Esophagus (tissue), 2 donors: Measurements from ENCODE around the gene SH3PXD2A. TPM values are rescaled to one million over a fixed set of nuclear protein-coding genes. Genes with fewer than 3 reads are reported as not detected.

ENCODE experiments used
- H3K27ac ChIP-seq, 2 donors: one replicate each; pipeline ENCODE4 v1.5.1; 2013; ENCODE audit warnings: low read depth in 2 of 2, mild to moderate bottlenecking in 2 of 2, inconsistent platforms in 1 of 2, low read length in 1 of 2, moderate library complexity in 1 of 2
- H3K27me3 ChIP-seq, 2 donors: one replicate each; pipeline ENCODE4 v1.6.1; 2013; ENCODE audit warnings: low read length in 2 of 2, control low read depth in 1 of 2, mild to moderate bottlenecking in 1 of 2; ENCODE audit not compliant: insufficient read depth in 2 of 2, control insufficient read depth in 1 of 2
- H3K36me3 ChIP-seq, 2 donors: one replicate each; pipeline ENCODE4 v1.6.1; 2013; ENCODE audit warnings: low read length in 1 of 2; ENCODE audit not compliant: control insufficient read depth in 2 of 2, insufficient read depth in 2 of 2
- H3K4me1 ChIP-seq, 2 donors: one replicate each; pipeline ENCODE4 v1.6.1; 2013; ENCODE audit warnings: low read length in 1 of 2; ENCODE audit not compliant: control insufficient read depth in 2 of 2, insufficient read depth in 2 of 2
- H3K4me3 ChIP-seq, 2 donors: one replicate each; pipeline ENCODE4 v1.5.1; 2013; ENCODE audit warnings: low read length in 2 of 2, mild to moderate bottlenecking in 2 of 2, low read depth in 1 of 2, moderate library complexity in 1 of 2
- H3K9me3 ChIP-seq, 2 donors: one replicate each; pipeline ENCODE4 v1.6.1; 2013; ENCODE audit warnings: mild to moderate bottlenecking in 2 of 2, low read depth in 1 of 2, low read length in 1 of 2, moderate library complexity in 1 of 2; ENCODE audit not compliant: control insufficient read depth in 2 of 2, insufficient read depth in 1 of 2
- WGBS, 2 donors: extraction: QIAGEN DNeasy Blood & Tissue Kit; methylation state at CpG; one replicate each; pipeline ENCODE4 v1.1.7; 2013; 5-methylcytosine and 5-hydroxymethylcytosine counted together
- polyA plus RNA-seq, 2 donors: library from polyadenylated mRNA; stranded (reverse); fragments of 200-250 nt; gene quantifications; one replicate each; pipeline ENCODE4 v1.2.3, GENCODE V29; 2013
- donor health status: healthy with polysubstance abuse.
- donor health status: Bipolar disorder and iron deficiency.

The SH3PXD2A gene
- polyA plus RNA-seq, 2 donors = 14.9 to 34.2 TPM

GRCh38 chr10:103557455-103557854 lies 297.9 kb downstream of the SH3PXD2A start:
- H3K4me3 ChIP-seq = no peak overlapping the region

DNA sequence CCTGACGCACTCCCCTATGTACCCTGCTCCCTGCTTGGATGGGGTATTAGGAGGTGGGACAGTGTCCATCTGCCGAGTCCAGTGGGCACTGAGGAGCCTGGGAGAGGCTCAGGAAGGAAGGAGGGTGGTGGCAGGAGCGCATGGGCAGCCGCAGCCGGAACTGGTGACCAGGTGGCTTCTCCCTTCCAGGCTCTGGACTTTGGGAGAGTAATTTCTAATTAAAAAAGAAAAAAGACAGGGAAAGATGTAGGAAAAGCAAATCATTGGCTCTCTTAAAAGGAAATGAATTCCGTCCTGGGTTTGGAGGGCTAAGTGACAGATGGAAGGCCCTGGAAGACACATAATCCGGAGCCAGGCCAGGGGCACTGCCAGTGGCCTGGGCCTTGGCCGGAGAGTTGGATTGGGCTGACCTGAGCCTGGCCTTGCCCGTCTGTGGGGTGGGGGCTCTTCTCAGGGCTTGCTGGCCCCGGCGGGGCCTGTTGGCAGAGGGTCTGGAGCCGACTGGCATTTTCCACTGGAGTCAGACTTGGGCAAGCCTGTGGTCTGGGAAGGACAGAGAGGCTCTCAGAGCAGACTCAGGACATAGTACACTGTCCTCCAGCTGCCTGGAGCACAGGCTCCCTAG lies 298.9 kb downstream of the SH3PXD2A start:
- no peaks in the 10 kb centered on the region for H3K27me3 ChIP-seq
- no peaks in the 10 kb centered on the region for H3K36me3 ChIP-seq
- H3K4me1 ChIP-seq = peaks cover 0 to 8% of the 10 kb centered on the region in 2 donors
- no peak overlapping the region for H3K4me3 ChIP-seq
- no peaks in the 10 kb centered on the region for H3K9me3 ChIP-seq
- H3K27ac ChIP-seq = no peak overlapping the region
- WGBS, 2 donors = 81 to 83% methylated on average over 12 of the region's 12 CpGs

More at GRCh38 chr10:103557455-103557854, 297.9 kb downstream of the SH3PXD2A start:
- no peak overlapping the region for H3K27ac ChIP-seq
- 85 to 95% methylated on average over 10 of the region's 10 CpGs for WGBS, 2 donors
- no peaks in the 10 kb centered on the region for H3K27me3 ChIP-seq
- no peaks in the 10 kb centered on the region for H3K9me3 ChIP-seq
- peaks cover 0 to 8% of the 10 kb centered on the region in 2 donors for H3K4me1 ChIP-seq
- H3K36me3 ChIP-seq = no peaks in the 10 kb centered on the region

GRCh38 chr10:103555712-103556111 lies 299.7 kb downstream of the SH3PXD2A start:
- H3K9me3 ChIP-seq = no peaks in the 10 kb centered on the region
- H3K36me3 ChIP-seq = no peaks in the 10 kb centered on the region
- H3K27ac ChIP-seq = no peak overlapping the region
- H3K4me1 ChIP-seq = peaks cover 0 to 8% of the 10 kb centered on the region in 2 donors
- 54 to 55% methylated on average over 11 of the region's 11 CpGs for WGBS, 2 donors
- no peaks in the 10 kb centered on the region for H3K27me3 ChIP-seq
- no peak overlapping the region for H3K4me3 ChIP-seq

DNA sequence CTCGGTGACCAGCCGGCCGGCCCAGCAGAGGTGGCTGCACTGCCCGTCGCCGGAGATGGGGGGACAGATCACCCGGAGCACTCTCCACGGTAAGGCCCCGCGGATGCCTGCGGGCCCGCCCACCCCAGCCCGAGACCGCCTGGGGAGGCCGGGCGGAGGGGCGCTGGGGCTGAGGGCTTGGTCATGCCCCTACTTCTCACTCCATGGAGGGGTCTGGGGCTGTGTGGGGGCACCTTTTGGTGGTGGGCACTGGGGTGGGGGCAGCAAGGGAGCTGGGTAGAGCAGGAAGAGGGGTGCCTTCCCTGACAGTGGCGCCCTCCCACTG lies 300.1 kb downstream of the SH3PXD2A start:
- Histone ChIP-seq H3K27ac (no peak overlapping the region), H3K4me3 (peak overlapping the region; percentile 6 to 48), H3K27me3 (no peaks in the 10 kb centered on the region)

DNA sequence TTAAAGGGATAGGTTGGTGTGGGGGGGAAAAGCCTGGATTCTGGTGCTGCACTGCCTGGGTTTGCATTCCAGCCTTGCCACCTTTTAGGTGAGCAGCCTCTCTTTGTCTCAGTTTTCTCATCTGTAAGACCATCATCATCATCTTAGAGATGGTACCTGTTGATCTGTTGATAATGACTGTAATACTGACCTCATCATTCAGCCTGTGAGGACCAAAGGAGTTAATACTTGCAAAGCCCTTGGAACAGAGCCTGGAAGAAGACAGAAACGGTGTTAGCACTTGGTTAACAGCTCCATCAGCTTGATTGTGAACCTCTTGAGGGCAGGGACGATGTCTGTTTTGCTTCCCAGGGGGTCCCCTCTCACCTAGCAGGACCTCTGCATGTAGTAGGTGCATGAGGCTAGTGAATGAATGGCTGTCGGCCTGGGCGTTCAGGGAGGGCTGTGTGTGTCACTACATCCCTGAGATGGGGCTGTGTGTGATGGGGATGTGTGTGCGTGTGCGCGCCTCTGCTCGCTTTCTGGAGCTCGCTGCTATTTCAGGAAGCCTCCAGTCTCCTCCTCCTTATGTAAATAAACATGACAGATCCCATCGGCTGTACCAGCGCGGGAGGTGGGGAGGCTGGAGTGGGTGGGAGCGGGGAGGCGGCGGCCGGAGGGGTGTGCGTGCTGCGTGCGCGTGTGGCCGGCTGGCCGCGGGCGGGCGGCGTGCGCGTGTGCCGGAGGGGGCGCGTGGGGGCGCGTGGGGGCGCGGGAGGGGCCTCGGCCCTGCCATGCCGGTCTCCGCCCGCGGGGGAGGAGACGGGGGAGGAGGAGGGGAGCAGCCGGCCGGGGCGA lies 300.7 kb downstream of the SH3PXD2A start:
- peaks cover 0 to 8% of the 10 kb centered on the region in 2 donors for H3K4me1 ChIP-seq
- H3K36me3 ChIP-seq = no peaks in the 10 kb centered on the region
- H3K27ac ChIP-seq = no peak overlapping the region
- WGBS, 2 donors = 3 to 9% methylated on average over 19 to 44 of the region's 44 CpGs
- H3K9me3 ChIP-seq = no peaks in the 10 kb centered on the region
- peak overlapping the region; percentile 6 to 48 for H3K4me3 ChIP-seq
- H3K27me3 ChIP-seq = no peaks in the 10 kb centered on the region

More for the DNA sequence above, 300.1 kb downstream of the SH3PXD2A start:
- H3K9me3 ChIP-seq = no peaks in the 10 kb centered on the region
- peaks cover 0 to 8% of the 10 kb centered on the region in 2 donors for H3K4me1 ChIP-seq
- 1 to 5% methylated on average over 15 to 18 of the region's 18 CpGs for WGBS, 2 donors
- no peaks in the 10 kb centered on the region for H3K36me3 ChIP-seq

DNA sequence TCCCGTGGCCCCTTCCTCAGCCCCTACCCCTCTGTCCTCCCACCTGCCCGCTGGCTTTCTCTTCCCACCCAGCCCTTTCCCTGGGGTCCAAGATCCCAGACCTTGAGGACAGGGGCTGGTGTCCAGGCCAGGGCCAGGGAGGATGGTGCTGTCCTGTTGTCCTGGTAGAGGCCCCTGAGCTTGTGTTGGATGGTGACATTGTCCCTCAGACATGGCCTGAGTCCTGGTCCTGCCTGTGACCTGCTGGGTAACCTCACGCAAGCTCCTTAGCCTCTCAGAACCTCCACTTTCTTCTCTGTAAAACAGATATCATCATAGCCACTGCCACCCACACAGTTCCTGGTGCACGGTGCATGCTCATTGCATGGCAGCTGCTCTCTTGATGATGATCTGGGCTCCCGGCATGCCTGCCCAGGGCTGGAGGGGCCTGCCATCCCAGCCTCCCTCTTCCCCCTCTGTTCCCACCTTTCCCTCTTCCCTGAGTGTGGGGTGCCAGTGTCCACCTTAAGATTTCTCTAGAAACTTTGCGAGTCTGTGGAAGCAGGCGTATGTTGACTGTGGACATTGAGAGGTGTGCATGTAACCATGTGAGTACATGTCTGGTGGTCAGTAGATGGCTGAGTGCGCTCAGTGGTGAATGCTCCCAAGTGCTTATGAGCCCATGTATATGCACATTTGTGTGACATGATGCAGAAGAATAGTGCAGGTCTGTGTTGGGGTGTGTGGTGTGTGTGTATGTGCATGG lies 301.5 kb downstream of the SH3PXD2A start:
- Histone ChIP-seq H3K36me3 (no peaks in the 10 kb centered on the region), H3K4me1 (peaks cover 0 to 8% of the 10 kb centered on the region in 2 donors), H3K4me3 (no peak overlapping the region), H3K27me3 (no peaks in the 10 kb centered on the region), H3K27ac (no peak overlapping the region), H3K9me3 (no peaks in the 10 kb centered on the region)
- WGBS, 2 donors = 82 to 88% methylated on average over 8 of the region's 8 CpGs

GRCh38 chr10:103552856-103553742 lies 302.3 kb downstream of the SH3PXD2A start:
- H3K9me3 ChIP-seq = no peaks in the 10 kb centered on the region
- peaks cover 0 to 8% of the 10 kb centered on the region in 2 donors for H3K4me1 ChIP-seq
- no peaks in the 10 kb centered on the region for H3K36me3 ChIP-seq
- no peak overlapping the region for H3K27ac ChIP-seq
- no peaks in the 10 kb centered on the region for H3K27me3 ChIP-seq
- H3K4me3 ChIP-seq = no peak overlapping the region
- 87 to 90% methylated on average over 20 of the region's 20 CpGs for WGBS, 2 donors

DNA sequence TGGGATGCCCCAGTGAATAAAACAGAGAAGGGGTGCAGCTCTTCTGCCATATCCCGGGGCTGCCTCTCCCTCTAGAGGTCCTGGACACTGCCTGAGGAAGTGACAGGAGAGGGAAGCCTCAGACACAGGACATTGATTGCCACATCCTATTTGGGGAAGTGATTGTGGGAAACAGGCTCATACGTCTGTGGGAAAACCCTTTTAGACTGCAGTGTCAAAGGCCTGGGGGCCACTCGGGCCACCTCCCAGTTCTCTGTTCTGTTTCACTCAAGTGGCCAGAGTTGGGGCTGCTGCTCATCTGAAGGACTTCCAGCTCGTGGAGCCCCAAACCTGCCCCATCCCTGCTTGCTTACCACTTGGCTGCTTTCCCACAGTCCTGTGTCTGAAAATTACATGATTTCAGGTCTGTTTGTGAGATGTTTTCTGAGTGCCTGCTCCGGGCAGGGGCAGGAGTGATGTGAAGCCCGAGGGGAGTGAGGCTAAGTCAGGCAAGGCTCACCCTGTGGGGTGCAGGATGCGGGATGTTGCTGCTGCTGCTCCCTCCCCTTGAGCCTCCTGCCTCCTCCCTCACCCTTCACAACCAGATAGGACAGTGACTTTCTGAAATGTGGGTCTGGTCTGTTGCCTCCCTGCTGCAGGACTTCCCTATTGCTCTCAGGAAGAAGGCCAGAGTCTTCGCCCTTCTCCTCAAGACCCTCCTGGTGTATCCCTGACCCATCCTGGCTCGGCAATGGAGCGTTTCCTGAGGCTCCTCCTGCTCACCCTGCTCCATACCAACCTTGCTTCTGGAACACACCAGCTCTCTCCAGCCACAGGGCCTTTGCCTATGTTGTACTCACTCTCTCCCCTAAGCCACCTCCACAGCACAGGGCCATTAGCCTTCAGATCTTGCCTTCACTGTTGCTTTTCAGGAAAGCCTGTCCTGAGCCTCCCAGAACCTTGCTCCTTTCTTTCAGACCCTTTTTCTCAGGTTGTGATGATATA lies 303.5 kb downstream of the SH3PXD2A start:
- no peaks in the 10 kb centered on the region for H3K9me3 ChIP-seq
- no peak overlapping the region for H3K27ac ChIP-seq
- no peak overlapping the region for H3K4me3 ChIP-seq
- H3K36me3 ChIP-seq = no peaks in the 10 kb centered on the region
- no peaks in the 10 kb centered on the region for H3K27me3 ChIP-seq
- WGBS, 2 donors = 57 to 65% methylated on average over 10 of the region's 10 CpGs
- peaks cover 0 to 8% of the 10 kb centered on the region in 2 donors for H3K4me1 ChIP-seq
